ENCODE results near the gene AMBRA1.

DNA sequence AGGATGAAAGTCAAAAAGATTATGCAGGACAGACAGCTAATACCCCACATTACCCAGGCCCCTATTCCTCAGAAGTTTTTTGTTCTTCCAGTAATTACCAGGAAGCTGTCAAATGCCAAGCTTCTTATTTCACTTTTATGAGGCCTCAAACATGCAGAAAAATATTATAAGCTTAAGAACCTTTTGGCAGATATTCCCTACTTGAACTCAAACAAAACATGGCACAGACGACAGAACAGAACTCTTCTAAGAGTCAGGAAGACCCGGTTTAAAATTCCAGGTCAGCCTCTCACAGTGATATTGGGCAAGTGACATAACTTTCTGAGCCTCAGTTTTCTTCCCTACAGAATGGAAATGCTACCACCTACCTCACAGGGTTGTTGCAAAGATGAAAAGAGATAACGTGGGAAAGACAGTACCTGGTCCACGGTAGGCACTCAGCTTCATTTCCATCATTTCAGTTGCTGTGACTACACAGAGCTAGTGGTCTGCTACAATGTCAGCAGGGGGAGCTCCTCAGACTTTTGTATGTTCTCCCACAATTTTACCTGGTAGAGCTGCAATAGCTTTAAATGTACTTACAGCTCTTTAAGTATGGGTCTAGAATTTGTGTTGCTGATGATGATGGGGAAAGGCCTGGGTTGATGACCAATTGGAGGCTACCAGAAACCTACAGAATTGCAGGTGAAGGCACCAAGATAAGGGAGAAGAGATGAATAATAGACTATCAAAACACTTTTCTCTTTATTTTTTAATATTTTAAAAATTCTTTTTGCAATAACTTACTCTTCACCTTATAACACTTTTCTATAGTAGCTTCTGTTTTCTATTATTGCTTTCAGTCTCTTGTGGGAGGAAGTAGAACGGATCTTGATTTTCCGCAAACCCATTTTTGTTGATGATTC lies 103.9 kb downstream of the AMBRA1 start:
- TF ChIP-seq, protein P1, sequence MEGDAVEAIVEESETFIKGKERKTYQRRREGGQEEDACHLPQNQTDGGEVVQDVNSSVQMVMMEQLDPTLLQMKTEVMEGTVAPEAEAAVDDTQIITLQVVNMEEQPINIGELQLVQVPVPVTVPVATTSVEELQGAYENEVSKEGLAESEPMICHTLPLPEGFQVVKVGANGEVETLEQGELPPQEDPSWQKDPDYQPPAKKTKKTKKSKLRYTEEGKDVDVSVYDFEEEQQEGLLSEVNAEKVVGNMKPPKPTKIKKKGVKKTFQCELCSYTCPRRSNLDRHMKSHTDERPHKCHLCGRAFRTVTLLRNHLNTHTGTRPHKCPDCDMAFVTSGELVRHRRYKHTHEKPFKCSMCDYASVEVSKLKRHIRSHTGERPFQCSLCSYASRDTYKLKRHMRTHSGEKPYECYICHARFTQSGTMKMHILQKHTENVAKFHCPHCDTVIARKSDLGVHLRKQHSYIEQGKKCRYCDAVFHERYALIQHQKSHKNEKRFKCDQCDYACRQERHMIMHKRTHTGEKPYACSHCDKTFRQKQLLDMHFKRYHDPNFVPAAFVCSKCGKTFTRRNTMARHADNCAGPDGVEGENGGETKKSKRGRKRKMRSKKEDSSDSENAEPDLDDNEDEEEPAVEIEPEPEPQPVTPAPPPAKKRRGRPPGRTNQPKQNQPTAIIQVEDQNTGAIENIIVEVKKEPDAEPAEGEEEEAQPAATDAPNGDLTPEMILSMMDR (conservative IDR thresholded peaks at IDR 0.05): peak; percentile 78
- no peak for TF ChIP-seq ZFX (IDR thresholded peaks at IDR 0.05)

Data from C4-2B (cell line).